IMR-90 (cell line): ENCODE results near the gene NEDD4L. TPM values are rescaled to one million over a fixed set of nuclear protein-coding genes. Genes with fewer than 3 reads are reported as not detected.

Experiments
- ATAC-seq: fragments of 200-7000 bp; cut with Tn5 transposase; 2 replicates; pipeline ENCODE4 v1.9.1; 2020; ENCODE audit warnings: low read depth, mild to moderate bottlenecking, moderate library complexity
- BruUV-seq: library from RNA; stranded (reverse); fragments of 400-500 nt; replicated peaks from 2 replicates; lab custom pipeline; 2021; lab: Mats Ljungman, UMichigan
- CTCF ChIA-PET: fragments of 300-600 bp; formaldehyde crosslinking; extraction: SDS; loops from one replicate; lab custom pipeline; 2021; ENCODE audit warnings: antibody characterized with exemption; lab: Yijun Ruan, JAX
- POLR2A ChIA-PET: fragments of 300-600 bp; sonication (Branson Sonifier 250); formaldehyde crosslinking; loops from one replicate; lab custom pipeline; 2022; ENCODE audit warnings: antibody characterized with exemption; ENCODE audit not compliant: unreplicated experiment; lab: Charles Lee
- DNase-seq: peaks from one replicate; pipeline ENCODE4 v3.0.0; 2013
- H2AFZ ChIP-seq: replicated peaks from 2 replicates; pipeline ENCODE3; 2013; ENCODE audit warnings: low read length, mild to moderate bottlenecking; ENCODE audit not compliant: poor library complexity
- H2AK5ac ChIP-seq: 2 replicates; pipeline ENCODE4 v1.6.1; 2013; ENCODE audit warnings: low read depth, low read length, inconsistent platforms
- H2AK9ac ChIP-seq: replicated peaks from 2 replicates; pipeline ENCODE3; 2013; ENCODE audit warnings: mild to moderate bottlenecking, low read depth, low read length, moderate library complexity; ENCODE audit not compliant: poor library complexity
- H2BK120ac ChIP-seq: 2 replicates; pipeline ENCODE4 v1.6.1; 2013; ENCODE audit warnings: low read depth, low read length, inconsistent platforms
- H2BK15ac ChIP-seq: 3 replicates; pipeline ENCODE4 v1.6.1; 2013; ENCODE audit warnings: low read depth, low read length, inconsistent platforms
- H2BK20ac ChIP-seq: 2 replicates; pipeline ENCODE4 v1.6.1; 2013; ENCODE audit warnings: low read depth, mild to moderate bottlenecking, inconsistent platforms, low read length, moderate library complexity
- H2BK5ac ChIP-seq: 2 replicates; pipeline ENCODE4 v1.6.1; 2013; ENCODE audit warnings: mild to moderate bottlenecking, low read depth, low read length, inconsistent platforms; ENCODE audit not compliant: poor library complexity, severe bottlenecking
- H3K14ac ChIP-seq: replicated peaks from 2 replicates; pipeline ENCODE4 v1.6.1; 2013; ENCODE audit warnings: low read depth, low read length, inconsistent platforms
- H3K18ac ChIP-seq: 2 replicates; pipeline ENCODE4 v1.6.1; 2013; ENCODE audit warnings: low read depth, low read length, control low read depth
- H3K23ac ChIP-seq: 2 replicates; pipeline ENCODE4 v1.6.1; 2013; ENCODE audit warnings: low read depth, low read length, inconsistent platforms
- H3K27ac ChIP-seq: 2 replicates; pipeline ENCODE4 v1.5.1; 2013; ENCODE audit warnings: mild to moderate bottlenecking, control low read depth, low read length; ENCODE audit not compliant: insufficient read depth
- H3K27me3 ChIP-seq: 2 replicates; pipeline ENCODE4 v1.6.1; 2013; ENCODE audit warnings: low read length; ENCODE audit not compliant: control insufficient read depth, insufficient read depth
- H3K36me3 ChIP-seq: 2 replicates; pipeline ENCODE4 v1.6.1; 2013; ENCODE audit warnings: low read length, mixed read lengths; ENCODE audit not compliant: control insufficient read depth, insufficient read depth
- H3K4ac ChIP-seq: 2 replicates; pipeline ENCODE4 v1.6.1; 2013; ENCODE audit warnings: low read depth, low read length, inconsistent platforms
- H3K4me1 ChIP-seq: 2 replicates; pipeline ENCODE4 v1.6.1; 2013; ENCODE audit warnings: low read length, mixed read lengths; ENCODE audit not compliant: control insufficient read depth, insufficient read depth
- H3K4me2 ChIP-seq: 2 replicates; pipeline ENCODE4 v1.6.1; 2013; ENCODE audit warnings: low read depth, mild to moderate bottlenecking, control low read depth, low read length, moderate library complexity
- H3K4me3 ChIP-seq: 2 replicates; pipeline ENCODE4 v1.5.1; 2013; ENCODE audit warnings: low read depth, mild to moderate bottlenecking, control low read depth, low read length, moderate library complexity; ENCODE audit not compliant: insufficient read depth
- H3K56ac ChIP-seq: 2 replicates; pipeline ENCODE4 v1.6.1; 2013; ENCODE audit warnings: low read length, inconsistent platforms; ENCODE audit not compliant: insufficient read depth; ENCODE audit errors: extremely low read depth
- H3K79me1 ChIP-seq, 2 experiments: 2 replicates each; pipeline ENCODE4 v1.6.1; 2013; ENCODE audit warnings: low read length in 2 of 2, inconsistent platforms in 1 of 2, low read depth in 1 of 2
- H3K9ac ChIP-seq: 2 replicates; pipeline ENCODE4 v1.6.1; 2013; ENCODE audit warnings: low read depth, low read length, control low read depth
- H3K9me1 ChIP-seq: 2 replicates; pipeline ENCODE4 v1.6.1; 2013; ENCODE audit warnings: low read length, inconsistent platforms; ENCODE audit not compliant: insufficient read depth
- H3K9me3 ChIP-seq: 2 replicates; pipeline ENCODE4 v1.6.1; 2013; ENCODE audit warnings: low read length; ENCODE audit not compliant: control insufficient read depth, insufficient read depth
- H4K20me1 ChIP-seq: 2 replicates; pipeline ENCODE4 v1.6.1; 2013; ENCODE audit warnings: low read length, inconsistent platforms; ENCODE audit not compliant: insufficient read depth
- H4K5ac ChIP-seq: 2 replicates; pipeline ENCODE4 v1.6.1; 2013; ENCODE audit warnings: mild to moderate bottlenecking, low read depth, low read length, control low read depth
- H4K8ac ChIP-seq, 2 experiments: 2 replicates each; pipeline ENCODE4 v1.6.1; 2013; ENCODE audit warnings: low read depth in 2 of 2, low read length in 2 of 2, control low read depth in 1 of 2, inconsistent platforms in 1 of 2
- H4K91ac ChIP-seq: 2 replicates; pipeline ENCODE4 v1.6.1; 2013; ENCODE audit warnings: low read depth, low read length, inconsistent platforms; ENCODE audit not compliant: insufficient read depth
- BHLHE40 ChIP-seq: fragments of 150-350 bp; IDR thresholded peaks from 2 replicates; pipeline ENCODE4 v1.6.1; 2016; ENCODE audit warnings: mild to moderate bottlenecking, low read depth, low read length
- CEBPB ChIP-seq: IDR thresholded peaks from 2 replicates; pipeline ENCODE4 v1.6.1; 2012; ENCODE audit warnings: low read depth, low read length, improper control_type of control experiment
- CHD1 ChIP-seq: IDR thresholded peaks from 2 replicates; pipeline ENCODE4 v1.6.1; 2012; ENCODE audit warnings: low read depth, low read length, improper control_type of control experiment
- FOS ChIP-seq: fragments of 150-350 bp; IDR thresholded peaks from 2 replicates; pipeline ENCODE4 v1.6.1; 2016; ENCODE audit warnings: low read depth, low read length
- POLR2A ChIP-seq: IDR thresholded peaks from 2 replicates; pipeline ENCODE4 v1.6.1; 2012; ENCODE audit warnings: mild to moderate bottlenecking, low read depth, low read length
- RAD21 ChIP-seq: IDR thresholded peaks from 2 replicates; pipeline ENCODE4 v1.6.1; 2012; ENCODE audit warnings: low read length, improper control_type of control experiment
- WGBS, 2 experiments: methylation state at CpG; one replicate each; pipeline versions ENCODE4 v1.1.5 to v1.1.7; 2013; ENCODE audit warnings: missing lambda C conversion rate in 2 of 2; ENCODE audit not compliant: insufficient read length in 1 of 2; ENCODE audit errors: extremely low coverage in 2 of 2; 5-methylcytosine and 5-hydroxymethylcytosine counted together
- dilution Hi-C: fragments of 300-500 bp; cut with HindIII; formaldehyde crosslinking; loops from one replicate; pipeline ENCODE4 v1.14.3; 2018; ENCODE audit warnings: low sequenced_read_pairs; ENCODE audit not compliant: unreplicated experiment
- in situ Hi-C: fragments of 300-500 bp; cut with MboI; formaldehyde crosslinking; loops from 3 replicates; pipeline ENCODE4 v1.14.3; 2019; ENCODE audit warnings: low sequenced_read_pairs, inconsistent platforms, mixed read lengths
- intact Hi-C: fragments of 100-400 bp; cut with micrococcal nuclease; formaldehyde crosslinking; loops from 2 replicates; pipeline ENCODE4 v1.10.0; 2022
- polyA plus RNA-seq, 3 experiments: library from polyadenylated mRNA; depleted of rRNA; stranded (reverse); fragments of >200 nt; gene quantifications; 2 replicates each; pipeline ENCODE4 v1.2.3, GENCODE V29; 2012; ENCODE audit warnings: low replicate concordance in 1 of 3
- total RNA-seq: library from RNA; depleted of rRNA; stranded (reverse); fragments of >200 nt; gene quantifications from 2 replicates; pipeline ENCODE4 v1.2.3, GENCODE V29; 2012

Gene NEDD4L
- total and polyA plus RNA-seq, 2 of the 4 experiments (the other 2 are of a cell fraction) = 10.0 to 10.9 TPM

DNA sequence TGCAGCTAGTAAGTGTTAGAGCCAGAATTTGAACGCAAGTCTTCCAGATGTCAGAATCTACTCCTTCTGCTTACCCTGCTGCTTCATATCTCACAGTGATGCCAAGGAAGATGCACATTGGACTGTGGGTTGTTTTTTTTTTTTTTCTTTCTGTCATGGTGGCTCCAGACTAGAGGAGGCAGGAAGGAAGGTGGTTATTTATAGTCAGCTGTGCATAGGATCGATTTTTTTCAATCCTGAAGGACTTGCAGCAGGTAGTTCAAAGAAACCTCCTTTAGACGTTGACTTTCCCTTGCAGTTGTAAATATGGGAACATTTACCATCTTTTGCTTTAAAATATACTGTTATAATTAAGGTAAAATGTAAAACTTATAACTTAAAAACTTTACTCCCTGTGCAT is 17.3 kb downstream of the NEDD4L start:
- Histone ChIP-seq H2BK20ac (no peak overlapping the region), H3K18ac (no peak overlapping the region), H4K20me1 (no peaks in the 10 kb centered on the region), H2BK15ac (no peak overlapping the region), H2AFZ (no peak overlapping the region), H2BK120ac (no peak overlapping the region), H4K5ac (no peak overlapping the region), H3K14ac (no peak overlapping the region), H3K9me1 (peaks cover 4% of the 10 kb centered on the region; the same call in 1 of the 2 replicates), H3K23ac (no peak overlapping the region), H3K56ac (no peak overlapping the region), H3K4me3 (no peak overlapping the region), H2BK5ac (no peak overlapping the region), H2AK5ac (no peak overlapping the region), H3K4me2 (no peak overlapping the region), H3K27me3 (no peaks in the 10 kb centered on the region), H3K9ac (no peak overlapping the region), H3K27ac (no peak overlapping the region), H3K9me3 (no peaks in the 10 kb centered on the region), H3K4ac (no peak overlapping the region), H3K79me1 (peaks cover 4 to 19% of the 10 kb centered on the region in 2 experiments), H2AK9ac (no peak overlapping the region), H3K36me3 (no peaks in the 10 kb centered on the region), H4K8ac (no peak overlapping the region), H3K4me1 (peaks cover 4% of the 10 kb centered on the region; the same call in 1 of the 2 replicates), H4K91ac (no peak overlapping the region)
- WGBS, 2 experiments = no CpG with 5 or more reads among the region's 3 CpGs
- no TSS peak for BruUV-seq
- TF ChIP-seq BHLHE40 = no peak
- TF ChIP-seq FOS = no peak
- TF ChIP-seq CHD1 = no peak
- no peak for TF ChIP-seq POLR2A
- no peak for TF ChIP-seq RAD21
- no peak for TF ChIP-seq CEBPB
- dilution Hi-C loops (no loop called here), intact Hi-C loops (no loop called here), in situ Hi-C loops (no loop called here)
- ChIA-PET POLR2A (no interaction called here), CTCF (no interaction called here)
- DNase-seq (no peak), ATAC-seq (no peak)
